ENCODE results near the gene SYNJ1. TPM values are rescaled to one million over a fixed set of nuclear protein-coding genes. Genes with fewer than 3 reads are reported as not detected.

Gene SYNJ1
- total and polyA plus RNA-seq, 3 donors from 2014 or later: 20.9 to 22.7 (median 22.2) TPM

DNA sequence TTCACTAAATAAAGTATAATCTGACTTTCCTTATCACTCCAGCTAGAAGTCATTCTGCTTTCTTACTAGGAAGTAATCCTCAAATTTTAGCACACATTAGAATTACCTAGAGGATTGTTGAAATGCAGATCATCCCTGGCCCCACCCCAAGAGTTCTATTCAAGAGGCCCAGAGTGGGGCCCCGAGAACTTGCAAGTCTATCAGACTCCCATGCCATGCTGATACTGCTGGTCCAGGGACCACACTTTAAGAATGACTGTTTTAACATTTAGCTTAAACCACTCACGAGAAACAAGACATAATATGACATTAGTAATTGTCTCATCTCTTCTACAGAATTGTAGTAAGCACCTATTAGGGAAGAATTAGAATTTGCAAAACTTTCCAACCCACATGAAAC is 7.7 kb upstream of the SYNJ1 start:
- H3K27ac ChIP-seq: no peak overlapping the region
- H3K36me3 ChIP-seq (ENCODE audit: low read depth, missing control alignments): no peaks in the 10 kb centered on the region
- intact Hi-C loops (cut with DNase I; ENCODE audit: low total_unique reads): no loop called here
- WGBS, 2 donors: 92 to 93% methylated on average over 2 of the region's 2 CpGs
- no peak for TF ChIP-seq CTCF (IDR thresholded peaks at IDR 0.05)
- no peak for TF ChIP-seq POLR2A (IDR thresholded peaks at IDR 0.05)
- H3K27me3 ChIP-seq: no peaks in the 10 kb centered on the region
- no peak overlapping the region for H3K4me3 ChIP-seq
- H3K4me1 ChIP-seq: no peaks in the 10 kb centered on the region
- no peaks in the 10 kb centered on the region for H3K9me3 ChIP-seq
- DNase-seq: no peak

DNA sequence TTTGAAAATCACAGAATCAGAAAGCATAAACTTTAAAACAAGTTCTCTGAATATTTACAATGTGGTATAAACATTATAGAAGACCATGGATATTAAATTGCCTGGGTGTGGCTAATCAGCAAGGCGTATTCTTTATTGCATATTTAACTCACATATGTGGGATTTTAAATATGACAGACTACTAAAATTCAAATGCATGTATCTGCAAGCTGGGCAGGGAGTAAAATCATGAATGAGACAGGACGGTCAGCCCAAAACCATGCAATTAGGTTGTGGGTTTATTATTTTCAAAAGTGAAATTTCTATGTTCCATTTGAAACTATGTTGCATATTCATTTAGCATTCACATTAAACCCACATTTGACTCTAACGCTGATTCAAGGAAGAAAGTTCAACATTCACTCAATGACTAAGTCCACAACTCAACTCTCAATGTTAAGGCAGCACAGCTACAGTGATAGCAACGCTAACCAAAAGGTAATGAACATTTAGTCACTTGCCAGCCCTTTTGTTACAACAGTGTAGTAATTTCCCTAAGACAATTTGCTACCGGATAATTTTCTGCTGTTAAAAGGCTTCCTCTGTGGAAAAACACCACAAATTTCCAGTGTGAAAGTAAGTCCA is 6.3 kb upstream of the SYNJ1 start:
- Histone ChIP-seq H3K36me3 (ENCODE audit: low read depth, missing control alignments) (no peaks in the 10 kb centered on the region), H3K9me3 (no peaks in the 10 kb centered on the region), H3K27ac (no peak overlapping the region), H3K27me3 (no peaks in the 10 kb centered on the region), H3K4me3 (no peak overlapping the region), H3K4me1 (no peaks in the 10 kb centered on the region)
- 88 to 92% methylated on average over 5 of the region's 5 CpGs for WGBS, 2 donors
- DNase-seq: no peak
- TF ChIP-seq CTCF (IDR thresholded peaks at IDR 0.05): no peak
- intact Hi-C loops (cut with DNase I; ENCODE audit: low total_unique reads): no loop called here

GRCh38 chr21:32733356-32733755 is 5.5 kb upstream of the SYNJ1 start:
- H3K4me1 ChIP-seq: no peaks in the 10 kb centered on the region
- H3K4me3 ChIP-seq: no peak overlapping the region
- H3K27ac ChIP-seq: no peak overlapping the region
- no peaks in the 10 kb centered on the region for H3K27me3 ChIP-seq
- 94 to 97% methylated on average over 6 of the region's 6 CpGs for WGBS, 2 donors
- H3K36me3 ChIP-seq (ENCODE audit: low read depth, missing control alignments): no peaks in the 10 kb centered on the region
- no peaks in the 10 kb centered on the region for H3K9me3 ChIP-seq
- intact Hi-C loops (cut with DNase I; ENCODE audit: low total_unique reads): no loop called here
- DNase-seq: no peak
- TF ChIP-seq POLR2A (IDR thresholded peaks at IDR 0.05) (no peak), CTCF (IDR thresholded peaks at IDR 0.05) (no peak)

DNA sequence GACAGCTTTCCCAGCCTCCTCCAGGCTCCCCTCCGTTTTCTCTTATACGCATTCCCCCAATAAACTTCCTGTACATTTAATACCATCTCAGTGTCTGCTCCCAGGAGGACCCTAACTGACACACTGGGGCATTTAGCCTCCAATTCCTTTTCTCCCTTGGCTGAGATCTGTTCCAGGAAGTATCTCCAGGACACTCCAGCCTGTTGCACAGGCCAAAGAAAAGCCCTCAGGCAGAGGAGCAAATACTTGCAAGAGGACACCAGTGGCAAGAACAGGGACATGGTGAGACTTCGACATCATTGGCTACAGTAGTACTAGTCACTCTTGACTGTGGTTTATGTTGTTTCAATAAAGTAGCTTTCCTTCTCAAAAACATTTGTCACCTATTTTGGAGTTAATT is 4.7 kb upstream of the SYNJ1 start:
- Histone ChIP-seq H3K27ac (no peak overlapping the region), H3K4me3 (no peak overlapping the region), H3K36me3 (ENCODE audit: low read depth, missing control alignments) (no peaks in the 10 kb centered on the region), H3K9me3 (no peaks in the 10 kb centered on the region), H3K27me3 (no peaks in the 10 kb centered on the region), H3K4me1 (no peaks in the 10 kb centered on the region)
- intact Hi-C loops (cut with DNase I; ENCODE audit: low total_unique reads): no loop called here
- TF ChIP-seq POLR2A (IDR thresholded peaks at IDR 0.05) (no peak), CTCF (IDR thresholded peaks at IDR 0.05) (no peak)
- 86 to 89% methylated on average over 3 of the region's 3 CpGs for WGBS, 2 donors
- no peak for DNase-seq

DNA sequence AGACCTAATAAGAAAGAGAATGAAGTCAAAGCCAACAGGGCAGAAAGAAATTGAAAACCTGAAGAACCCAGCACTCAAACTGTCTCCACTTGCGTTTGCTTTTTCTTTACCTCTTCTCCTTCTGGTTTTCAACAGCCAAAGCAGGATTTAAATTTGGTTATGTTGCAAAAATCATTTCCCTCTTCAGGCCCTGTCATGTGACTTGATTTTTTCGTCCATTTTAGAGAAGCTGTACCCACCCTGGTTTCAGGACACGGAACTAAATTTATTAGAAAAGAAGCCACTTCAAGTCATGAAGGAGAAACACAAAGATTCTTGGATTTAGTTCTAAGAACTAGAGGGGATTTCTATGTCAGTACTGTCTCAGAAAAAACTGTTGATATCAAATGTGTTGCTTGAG is 1.0 kb upstream of the SYNJ1 start:
- Histone ChIP-seq H3K36me3 (ENCODE audit: low read depth, missing control alignments) (no peaks in the 10 kb centered on the region), H3K27me3 (no peaks in the 10 kb centered on the region), H3K9me3 (no peaks in the 10 kb centered on the region), H3K27ac (peak overlapping the region in 1 of 2 donors; percentile 85), H3K4me1 (no peaks in the 10 kb centered on the region), H3K4me3 (peak overlapping the region; percentile 73 to 99)
- DNase-seq: no peak
- intact Hi-C loops (cut with DNase I; ENCODE audit: low total_unique reads): no loop called here
- WGBS, 2 donors: 47 to 60% methylated on average over 3 of the region's 3 CpGs
- TF ChIP-seq POLR2A (IDR thresholded peaks at IDR 0.05) (no peak), CTCF (IDR thresholded peaks at IDR 0.05) (no peak)
